ENCODE data around the gene TM6SF1. TPM values are rescaled to one million over a fixed set of nuclear protein-coding genes. Genes with fewer than 3 reads are reported as not detected.

TM6SF1 gene
- total and polyA plus RNA-seq, 2 donors (not counting 1 experiment from before 2014, with no cell fraction given) = 3.6 to 3.9 TPM

- peaks cover 3% of the 10 kb centered on the region for H3K4me1 ChIP-seq (ENCODE audit: control insufficient read depth, extremely low read depth, insufficient read depth, low read length)
- no peaks in the 10 kb centered on the region for H3K9me3 ChIP-seq (ENCODE audit: control insufficient read depth, insufficient read depth, low read depth, low read length)
- H3K9ac ChIP-seq (ENCODE audit: insufficient read depth, low read length) = no peak overlapping the region
- H3K4me2 ChIP-seq (ENCODE audit: extremely low read depth, insufficient read depth, low read length) = no peak overlapping the region
- H2AFZ ChIP-seq (ENCODE audit: low read length) = no peak overlapping the region
- peaks cover 1% of the 10 kb centered on the region for H3K36me3 ChIP-seq (ENCODE audit: control insufficient read depth, insufficient read depth, low read length)
- H4K20me1 ChIP-seq (ENCODE audit: control insufficient read depth, extremely low read depth, insufficient read depth, low read length) = peaks cover 5% of the 10 kb centered on the region
- peaks cover 79% of the 10 kb centered on the region for H3K79me2 ChIP-seq (ENCODE audit: control insufficient read depth, insufficient read depth, low read length)
- H3K27ac ChIP-seq (ENCODE audit: insufficient read depth, low read length) = no peak overlapping the region
- DNase-seq (ENCODE audit: low read depth in 2 of 2) = no peak
- no peak overlapping the region for H3K4me3 ChIP-seq (replicated peaks in 1 of 4; ENCODE audit: control extremely low read depth in 1 of 4, insufficient read depth in 1 of 4, low read depth in 3 of 4, low read length in 4 of 4)
- no peak for TF ChIP-seq CTCF (conservative IDR thresholded peaks at IDR 0.05 in 1 of 2, IDR thresholded peaks at IDR 0.05 in 1 of 2; ENCODE audit: low read depth in 1 of 2, low read length in 2 of 2)
- no peak for TF ChIP-seq EZH2 (IDR thresholded peaks at IDR 0.05; ENCODE audit: low read length, missing control alignments)
- no peaks in the 10 kb centered on the region for H3K27me3 ChIP-seq (ENCODE audit: control insufficient read depth, insufficient read depth, low read length)
These were observed 44.7 kb upstream of the TM6SF1 start for GRCh38 chr15:83062768-83063180.

GRCh38 chr15:83063551-83063950 lies 43.9 kb upstream of the TM6SF1 start:
- no peak overlapping the region for H3K27ac ChIP-seq (ENCODE audit: insufficient read depth, low read length)
- peaks cover 73% of the 10 kb centered on the region for H3K79me2 ChIP-seq (ENCODE audit: control insufficient read depth, insufficient read depth, low read length)
- no peaks in the 10 kb centered on the region for H3K9me3 ChIP-seq (ENCODE audit: control insufficient read depth, insufficient read depth, low read depth, low read length)
- no peaks in the 10 kb centered on the region for H3K27me3 ChIP-seq (ENCODE audit: control insufficient read depth, insufficient read depth, low read length)
- H3K9ac ChIP-seq (ENCODE audit: insufficient read depth, low read length) = no peak overlapping the region
- no peak overlapping the region for H2AFZ ChIP-seq (ENCODE audit: low read length)
- no peak for DNase-seq (ENCODE audit: low read depth in 2 of 2)
- peaks cover 5% of the 10 kb centered on the region for H4K20me1 ChIP-seq (ENCODE audit: control insufficient read depth, extremely low read depth, insufficient read depth, low read length)
- H3K4me2 ChIP-seq (ENCODE audit: extremely low read depth, insufficient read depth, low read length) = peak overlapping the region; percentile 97
- peaks cover 1% of the 10 kb centered on the region for H3K36me3 ChIP-seq (ENCODE audit: control insufficient read depth, insufficient read depth, low read length)
- peaks cover 3% of the 10 kb centered on the region for H3K4me1 ChIP-seq (ENCODE audit: control insufficient read depth, extremely low read depth, insufficient read depth, low read length)
- no peak for TF ChIP-seq CTCF (conservative IDR thresholded peaks at IDR 0.05 in 1 of 2, IDR thresholded peaks at IDR 0.05 in 1 of 2; ENCODE audit: low read depth in 1 of 2, low read length in 2 of 2)
- TF ChIP-seq EZH2 (IDR thresholded peaks at IDR 0.05; ENCODE audit: low read length, missing control alignments) = no peak
- H3K4me3 ChIP-seq (replicated peaks in 1 of 4; ENCODE audit: control extremely low read depth in 1 of 4, insufficient read depth in 1 of 4, low read depth in 3 of 4, low read length in 4 of 4) = peak overlapping the region in 2 of 4 experiments; percentile 10 to 90

- peak overlapping the region; percentile 87 to 95 (median 92) for H3K4me3 ChIP-seq (replicated peaks in 1 of 4; ENCODE audit: control extremely low read depth in 1 of 4, insufficient read depth in 1 of 4, low read depth in 3 of 4, low read length in 4 of 4)
- H4K20me1 ChIP-seq (ENCODE audit: control insufficient read depth, extremely low read depth, insufficient read depth, low read length) = peaks cover 5% of the 10 kb centered on the region
- H3K27ac ChIP-seq (ENCODE audit: insufficient read depth, low read length) = no peak overlapping the region
- H3K36me3 ChIP-seq (ENCODE audit: control insufficient read depth, insufficient read depth, low read length) = peaks cover 1% of the 10 kb centered on the region
- no peak for TF ChIP-seq CTCF (conservative IDR thresholded peaks at IDR 0.05 in 1 of 2, IDR thresholded peaks at IDR 0.05 in 1 of 2; ENCODE audit: low read depth in 1 of 2, low read length in 2 of 2)
- TF ChIP-seq EZH2 (IDR thresholded peaks at IDR 0.05; ENCODE audit: low read length, missing control alignments) = no peak
- peaks cover 3% of the 10 kb centered on the region for H3K4me1 ChIP-seq (ENCODE audit: control insufficient read depth, extremely low read depth, insufficient read depth, low read length)
- H3K4me2 ChIP-seq (ENCODE audit: extremely low read depth, insufficient read depth, low read length) = peak overlapping the region; percentile 97
- peak in 1 of 2 donors; percentile 36 for DNase-seq (ENCODE audit: low read depth in 2 of 2)
- no peaks in the 10 kb centered on the region for H3K27me3 ChIP-seq (ENCODE audit: control insufficient read depth, insufficient read depth, low read length)
- H3K9me3 ChIP-seq (ENCODE audit: control insufficient read depth, insufficient read depth, low read depth, low read length) = no peaks in the 10 kb centered on the region
- H3K9ac ChIP-seq (ENCODE audit: insufficient read depth, low read length) = no peak overlapping the region
- no peak overlapping the region for H2AFZ ChIP-seq (ENCODE audit: low read length)
- H3K79me2 ChIP-seq (ENCODE audit: control insufficient read depth, insufficient read depth, low read length) = peaks cover 63% of the 10 kb centered on the region
These were observed 42.6 kb upstream of the TM6SF1 start for GRCh38 chr15:83064859-83065258.

Data from fibroblast of lung (primary cell).